Activated naive CD4-positive, alpha-beta T cell treated with anti-CD3 and anti-CD28 coated beads, Interleukin-2, amount 50 U/mL, for 72 hours (primary cell): ENCODE data around the gene SCUBE1. TPM values are rescaled to one million over a fixed set of nuclear protein-coding genes. Genes with fewer than 3 reads are reported as not detected.

Source experiments
- ATAC-seq, 2 donors: fragments of 150-1000 bp; cut with Tn5 transposase; 2 replicates each; pipeline ENCODE4 v1.10.0; 2021; ENCODE audit warnings: mild to moderate bottlenecking in 2 of 2, moderate library complexity in 2 of 2
- DNase-seq, 2 donors: peaks; one replicate each; pipeline ENCODE4 v3.0.0; 2021 to 2022; ENCODE audit warnings: low spot score in 2 of 2
- H3K27ac Mint-ChIP-seq, 2 donors: one replicate each; pipeline ENCODE4 v1.8.0; 2022; ENCODE audit warnings: mild to moderate bottlenecking in 2 of 2, mixed read lengths in 2 of 2
- H3K36me3 Mint-ChIP-seq, 2 donors: one replicate each; pipeline ENCODE4 v1.8.0; 2022; ENCODE audit warnings: mixed read lengths in 2 of 2
- H3K9me3 Mint-ChIP-seq, 2 donors: one replicate each; pipeline ENCODE4 v1.8.0; 2022; ENCODE audit warnings: mixed read lengths in 2 of 2
- total RNA-seq, 2 donors: library from RNA; stranded (reverse); gene quantifications; one replicate each; pipeline ENCODE4 v1.2.3, GENCODE V29; 2022

SCUBE1 gene
- under 1 TPM in 1 of 2 donors, not detected in 1; 0.39 TPM for total RNA-seq

DNA sequence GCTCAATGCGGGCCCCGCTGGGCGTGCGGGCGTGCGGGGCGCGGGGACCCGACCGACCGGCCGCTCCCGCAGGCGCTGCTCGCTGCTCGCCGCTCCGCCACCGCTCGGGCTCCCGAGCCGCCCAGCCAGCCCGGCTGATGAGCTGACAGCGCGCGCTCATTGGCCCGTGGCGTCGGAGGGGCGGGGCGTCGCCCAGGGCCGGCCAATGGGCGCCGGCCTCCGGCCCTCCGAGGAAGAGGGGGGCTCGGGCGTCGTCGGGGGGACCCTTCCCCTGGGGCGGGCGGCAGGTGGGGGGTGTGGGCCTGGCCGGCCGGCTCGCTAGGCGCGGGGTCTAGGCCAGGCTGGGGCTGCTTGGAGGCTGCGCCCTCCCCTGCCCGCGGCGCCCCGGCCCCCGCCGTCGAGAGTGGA is at the start of gene SCUBE1:
Gene SCUBE1 (minus strand): TSS at position 111 of the 408 bp plus-strand sequence. CDS start 111 bp downstream, outside the sequence.
- peak; percentile 49 to 76 for ATAC-seq
- Mint-ChIP-seq H3K36me3 (no peaks in the 10 kb centered on the region), H3K27ac (no peak within 1 kb of the TSS), H3K9me3 (no peaks in the 10 kb centered on the region)
- DNase-seq, result peak in 1 of 2 donors; percentile 68

GRCh38 chr22:43392385-43392989 is 49.3 kb upstream of the SCUBE1 start:
- no peak for DNase-seq
- H3K36me3 Mint-ChIP-seq, result no peaks in the 10 kb centered on the region
- ATAC-seq, result no peak
- no peak overlapping the region for H3K27ac Mint-ChIP-seq
- H3K9me3 Mint-ChIP-seq, result no peaks in the 10 kb centered on the region

DNA sequence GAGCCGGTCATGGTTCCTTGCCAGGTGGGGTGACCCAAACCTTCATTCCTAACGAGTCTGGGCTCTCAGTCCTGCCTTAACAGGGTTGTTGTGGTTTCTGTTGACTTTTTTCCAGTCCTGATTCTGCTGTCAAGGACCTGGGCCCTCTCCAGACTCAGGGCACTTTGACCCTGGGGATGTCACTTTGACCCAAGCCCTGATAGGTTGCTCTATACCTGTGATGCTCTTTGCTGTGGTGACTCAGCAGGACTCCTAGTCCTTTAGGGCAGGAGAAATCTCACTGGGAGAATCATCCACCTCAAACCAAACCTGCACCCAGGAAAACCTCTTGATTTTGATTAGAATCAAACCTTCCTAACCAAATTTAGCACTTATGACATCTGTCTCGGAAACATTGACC is 48.1 kb upstream of the SCUBE1 start:
- H3K36me3 Mint-ChIP-seq, result no peaks in the 10 kb centered on the region
- H3K9me3 Mint-ChIP-seq, result no peaks in the 10 kb centered on the region
- DNase-seq (no peak), ATAC-seq (no peak)
- no peak overlapping the region for H3K27ac Mint-ChIP-seq

DNA sequence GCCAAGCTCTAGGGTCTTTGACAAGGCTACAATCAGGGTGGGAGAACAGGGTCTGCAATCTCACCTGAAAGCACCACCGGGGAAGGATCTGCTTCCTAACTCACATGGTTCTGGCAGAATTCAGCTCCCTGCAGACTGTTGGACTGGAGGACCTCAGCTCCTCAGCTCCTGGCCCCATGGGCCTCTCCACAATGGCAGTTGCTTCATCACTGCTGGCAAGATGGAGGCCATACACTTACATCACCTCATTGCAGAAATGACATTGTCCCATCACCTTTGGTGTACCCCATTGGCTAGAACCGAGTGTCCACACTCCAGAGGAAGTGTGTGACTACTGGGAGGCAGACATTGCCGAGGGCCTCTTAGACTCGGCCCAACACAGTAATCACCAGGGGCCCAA is 47.7 kb upstream of the SCUBE1 start:
- ATAC-seq (no peak), DNase-seq (no peak)
- Mint-ChIP-seq H3K27ac (no peak overlapping the region), H3K9me3 (no peaks in the 10 kb centered on the region), H3K36me3 (no peaks in the 10 kb centered on the region)

GRCh38 chr22:43390166-43390565 is 47.0 kb upstream of the SCUBE1 start:
- DNase-seq, result no peak
- H3K36me3 Mint-ChIP-seq, result no peaks in the 10 kb centered on the region
- no peaks in the 10 kb centered on the region for H3K9me3 Mint-ChIP-seq
- no peak for ATAC-seq
- H3K27ac Mint-ChIP-seq, result no peak overlapping the region

DNA sequence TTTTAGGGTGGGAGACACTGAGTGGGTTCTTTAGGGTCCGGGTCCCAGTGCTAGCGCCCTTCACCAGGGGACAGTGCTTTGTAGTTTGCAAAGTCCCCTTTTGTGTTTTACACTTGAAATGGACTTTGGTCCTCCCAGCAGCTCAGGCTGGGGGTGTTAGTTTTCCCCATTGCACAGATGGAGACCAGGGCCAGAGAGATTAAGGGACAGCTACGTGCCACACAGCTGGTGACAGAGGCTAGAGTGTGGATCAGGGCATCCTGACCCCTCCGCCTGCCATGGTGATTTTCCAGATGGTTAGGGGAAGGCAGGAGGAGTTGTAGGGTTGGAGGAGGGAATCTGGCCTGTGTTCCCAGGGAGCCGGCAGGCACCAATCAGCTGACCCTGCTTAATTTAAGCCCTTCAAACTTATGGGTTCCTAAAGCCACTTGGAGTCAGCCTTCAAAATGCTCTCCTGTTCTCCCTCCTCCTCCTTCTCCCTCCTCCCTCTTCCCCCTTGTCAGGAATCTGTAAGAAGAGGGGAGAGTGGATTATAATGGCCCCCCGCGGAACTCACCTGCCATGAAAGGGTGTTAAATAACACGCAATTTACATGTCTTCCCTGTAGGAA is 46.2 kb upstream of the SCUBE1 start:
- Mint-ChIP-seq H3K36me3 (no peaks in the 10 kb centered on the region), H3K9me3 (no peaks in the 10 kb centered on the region), H3K27ac (no peak overlapping the region)

GRCh38 chr22:43388420-43388851 is 45.3 kb upstream of the SCUBE1 start:
- H3K9me3 Mint-ChIP-seq, result no peaks in the 10 kb centered on the region
- ATAC-seq, result peak; percentile 73 to 79
- H3K36me3 Mint-ChIP-seq, result no peaks in the 10 kb centered on the region
- H3K27ac Mint-ChIP-seq, result no peak overlapping the region
- DNase-seq, result peak; percentile 64 to 85

More for the DNA sequence above, 46.2 kb upstream of the SCUBE1 start:
- DNase-seq (no peak), ATAC-seq (no peak)

DNA sequence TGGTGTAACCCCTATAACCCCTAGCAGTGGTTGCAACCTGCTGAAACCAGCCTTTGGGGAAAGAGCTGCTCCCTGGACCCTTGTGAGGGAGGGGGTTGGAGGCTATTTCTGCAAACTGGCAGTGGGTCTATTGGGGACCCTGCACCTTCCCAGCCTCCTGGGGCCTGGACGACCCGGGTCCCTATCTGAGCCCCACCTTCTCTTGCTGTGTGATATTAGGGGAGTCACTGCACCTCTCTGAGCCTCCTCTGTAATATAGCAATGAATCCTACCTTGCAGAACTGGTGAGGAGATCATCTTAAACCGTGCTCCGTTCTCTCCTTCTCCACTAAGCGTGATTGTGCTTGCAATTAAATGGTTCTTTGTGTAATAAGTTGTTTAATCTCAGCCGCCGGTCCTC is 44.6 kb upstream of the SCUBE1 start:
- ATAC-seq (no peak), DNase-seq (no peak)
- no peaks in the 10 kb centered on the region for H3K36me3 Mint-ChIP-seq
- H3K27ac Mint-ChIP-seq, result no peak overlapping the region
- H3K9me3 Mint-ChIP-seq, result no peaks in the 10 kb centered on the region

- ATAC-seq, result peak; percentile 93
These were observed 42.8 kb upstream of the SCUBE1 start for GRCh38 chr22:43385770-43386641.

GRCh38 chr22:43384863-43385262 is 41.7 kb upstream of the SCUBE1 start:
- Mint-ChIP-seq H3K36me3 (no peaks in the 10 kb centered on the region), H3K27ac (no peak overlapping the region), H3K9me3 (no peaks in the 10 kb centered on the region)
- no peak for DNase-seq
- no peak for ATAC-seq

More at GRCh38 chr22:43385770-43386641, 42.8 kb upstream of the SCUBE1 start:
- Mint-ChIP-seq H3K9me3 (no peaks in the 10 kb centered on the region), H3K27ac (no peak overlapping the region), H3K36me3 (no peaks in the 10 kb centered on the region)
- peak; percentile 73 to 78 for DNase-seq

GRCh38 chr22:43381693-43382092 is 38.5 kb upstream of the SCUBE1 start:
- H3K27ac Mint-ChIP-seq, result no peak overlapping the region
- DNase-seq, result no peak
- no peaks in the 10 kb centered on the region for H3K9me3 Mint-ChIP-seq
- no peak for ATAC-seq
- H3K36me3 Mint-ChIP-seq, result no peaks in the 10 kb centered on the region

- DNase-seq (no peak), ATAC-seq (peak in 1 of 2 donors; percentile 26)
- peaks cover 6% of the 10 kb centered on the region in 2 donors for H3K9me3 Mint-ChIP-seq
- peaks cover 8 to 11% of the 10 kb centered on the region in 2 donors for H3K36me3 Mint-ChIP-seq
- H3K27ac Mint-ChIP-seq, result no peak overlapping the region
These were observed 34.9 kb upstream of the SCUBE1 start for GRCh38 chr22:43377896-43378704.

DNA sequence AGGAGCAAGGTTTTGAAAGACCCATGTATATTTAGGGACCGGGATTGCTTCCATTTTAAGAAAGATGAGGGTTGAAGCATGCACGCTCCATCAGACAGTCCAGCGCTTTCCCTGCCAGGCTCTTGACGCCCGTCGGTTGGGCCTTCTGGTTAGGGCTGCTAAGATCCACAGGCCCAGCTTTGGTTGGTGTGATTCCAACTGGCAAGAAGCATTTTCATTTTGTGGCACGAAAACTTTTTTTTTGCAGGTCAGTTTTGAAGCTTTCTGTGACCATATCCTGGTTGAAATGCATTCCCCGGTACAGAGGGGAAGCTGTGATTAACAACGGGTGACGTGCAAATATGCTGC is 34.4 kb upstream of the SCUBE1 start:
- no peak for ATAC-seq
- peaks cover 6% of the 10 kb centered on the region in 2 donors for H3K9me3 Mint-ChIP-seq
- no peak for DNase-seq
- H3K27ac Mint-ChIP-seq, result no peak overlapping the region
- H3K36me3 Mint-ChIP-seq, result peaks cover 8 to 11% of the 10 kb centered on the region in 2 donors

GRCh38 chr22:43376765-43377547 is 33.8 kb upstream of the SCUBE1 start:
- Mint-ChIP-seq H3K36me3 (peaks cover 8 to 11% of the 10 kb centered on the region in 2 donors), H3K9me3 (peaks cover 6% of the 10 kb centered on the region in 2 donors), H3K27ac (no peak overlapping the region)
- ATAC-seq (no peak), DNase-seq (no peak)

GRCh38 chr22:43375951-43376455 is 32.8 kb upstream of the SCUBE1 start:
- peaks cover 8 to 11% of the 10 kb centered on the region in 2 donors for H3K36me3 Mint-ChIP-seq
- ATAC-seq (no peak), DNase-seq (no peak)
- no peak overlapping the region for H3K27ac Mint-ChIP-seq
- peaks cover 6% of the 10 kb centered on the region in 2 donors for H3K9me3 Mint-ChIP-seq

- ATAC-seq, result no peak
- DNase-seq, result no peak
- peaks cover 6% of the 10 kb centered on the region in 2 donors for H3K9me3 Mint-ChIP-seq
- H3K36me3 Mint-ChIP-seq, result peaks cover 8 to 9% of the 10 kb centered on the region in 2 donors
- H3K27ac Mint-ChIP-seq, result no peak overlapping the region
These were observed 26.9 kb upstream of the SCUBE1 start for GRCh38 chr22:43370036-43370435.
